DND-41 (cell line): ENCODE measurements around the gene EPHB2.

Source experiments
- EZH2 ChIP-seq: IDR thresholded peaks from 3 replicates; pipeline ENCODE4 v1.6.1; 2012; ENCODE audit warnings: borderline replicate concordance, low read depth, mild to moderate bottlenecking, moderate library complexity, low read length, inconsistent platforms; ENCODE audit not compliant: severe bottlenecking
- TF ChIP-seq, protein P1 (sequence below): IDR thresholded peaks from 2 replicates; pipeline ENCODE4 v1.5.1; 2012; ENCODE audit warnings: borderline replicate concordance, low read length, moderate library complexity, mild to moderate bottlenecking; ENCODE audit not compliant: poor library complexity, severe bottlenecking; ENCODE audit errors: extremely low read depth

GRCh38 chr1:22829309-22829989 is 118.8 kb downstream of the EPHB2 start:
- TF ChIP-seq, protein P1, sequence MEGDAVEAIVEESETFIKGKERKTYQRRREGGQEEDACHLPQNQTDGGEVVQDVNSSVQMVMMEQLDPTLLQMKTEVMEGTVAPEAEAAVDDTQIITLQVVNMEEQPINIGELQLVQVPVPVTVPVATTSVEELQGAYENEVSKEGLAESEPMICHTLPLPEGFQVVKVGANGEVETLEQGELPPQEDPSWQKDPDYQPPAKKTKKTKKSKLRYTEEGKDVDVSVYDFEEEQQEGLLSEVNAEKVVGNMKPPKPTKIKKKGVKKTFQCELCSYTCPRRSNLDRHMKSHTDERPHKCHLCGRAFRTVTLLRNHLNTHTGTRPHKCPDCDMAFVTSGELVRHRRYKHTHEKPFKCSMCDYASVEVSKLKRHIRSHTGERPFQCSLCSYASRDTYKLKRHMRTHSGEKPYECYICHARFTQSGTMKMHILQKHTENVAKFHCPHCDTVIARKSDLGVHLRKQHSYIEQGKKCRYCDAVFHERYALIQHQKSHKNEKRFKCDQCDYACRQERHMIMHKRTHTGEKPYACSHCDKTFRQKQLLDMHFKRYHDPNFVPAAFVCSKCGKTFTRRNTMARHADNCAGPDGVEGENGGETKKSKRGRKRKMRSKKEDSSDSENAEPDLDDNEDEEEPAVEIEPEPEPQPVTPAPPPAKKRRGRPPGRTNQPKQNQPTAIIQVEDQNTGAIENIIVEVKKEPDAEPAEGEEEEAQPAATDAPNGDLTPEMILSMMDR: no peak
- no peak for TF ChIP-seq EZH2
